Measurements from ENCODE around the gene LETMD1.

LETMD1 gene

DNA sequence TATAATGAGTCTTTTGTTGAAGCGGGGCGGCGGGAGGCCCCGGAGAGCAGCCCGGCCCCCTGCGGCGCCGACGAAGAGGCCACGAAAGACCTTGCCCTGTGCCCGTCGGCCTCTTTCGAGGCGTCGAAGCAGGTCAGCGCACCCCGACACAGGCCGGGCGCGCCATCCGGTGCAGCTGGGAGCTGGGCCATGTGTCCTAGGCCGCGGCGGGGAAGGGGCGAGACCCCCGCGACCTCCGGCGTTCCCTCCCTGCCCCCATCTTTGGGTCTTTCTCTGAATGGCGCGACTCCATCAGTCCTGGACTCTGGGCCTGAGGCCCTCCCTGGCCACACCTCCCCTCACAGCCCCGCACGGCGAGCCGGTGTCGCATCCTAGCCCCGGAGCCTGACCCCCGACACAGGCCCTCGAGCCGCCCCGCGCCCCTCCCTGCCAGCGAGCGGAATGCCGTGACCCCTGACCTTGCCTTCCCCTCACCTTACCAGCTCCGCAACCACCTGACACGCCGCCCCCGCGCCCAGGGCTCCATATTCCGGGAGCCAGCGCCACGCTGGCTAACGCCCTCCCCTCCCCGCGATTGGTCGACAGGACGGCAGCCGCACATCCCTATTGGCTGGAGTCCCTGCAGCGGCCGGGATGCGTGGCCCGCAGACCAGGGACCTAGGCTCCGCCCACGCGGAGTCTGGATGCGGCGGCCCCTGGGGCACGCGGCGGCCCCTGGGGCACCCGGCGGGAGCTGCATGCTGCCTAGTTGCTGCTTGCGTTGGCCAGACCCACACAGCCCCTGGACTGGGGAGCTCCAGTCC is 22.1 kb upstream of the LETMD1 start, which contains the start of gene SLC11A2:
SLC11A2 (minus strand) TSS at position 549 of the 803 bp plus-strand sequence. CDS start 15,656 bp downstream, outside the sequence.
- peak; percentile 92 for DNase-seq (ENCODE audit: low spot score)

GRCh38 chr12:51027342-51027835 is 20.7 kb upstream of the LETMD1 start:
- DNase-seq (ENCODE audit: low spot score) = no peak

- peak; percentile 37 for DNase-seq (ENCODE audit: low spot score)
These were observed 19.9 kb upstream of the LETMD1 start for GRCh38 chr12:51028126-51028812.

DNA sequence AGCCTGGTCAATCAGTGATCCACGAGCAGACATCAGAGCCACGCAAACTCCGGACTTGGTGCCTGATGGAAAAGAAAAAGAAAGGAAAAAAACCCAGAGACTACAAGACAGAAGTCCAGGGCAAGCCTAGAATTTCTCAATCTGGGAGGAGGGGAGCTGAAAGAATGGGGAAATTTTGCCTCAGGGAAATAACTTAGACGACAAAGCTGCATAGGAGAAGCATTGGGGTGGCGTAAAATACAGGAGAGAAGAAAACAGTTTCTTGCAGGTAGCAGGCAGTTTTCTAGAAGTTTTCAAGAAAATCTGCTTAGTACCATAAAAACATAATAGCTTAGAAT is 19.3 kb upstream of the LETMD1 start:
- no peak for DNase-seq (ENCODE audit: low spot score)

DNA sequence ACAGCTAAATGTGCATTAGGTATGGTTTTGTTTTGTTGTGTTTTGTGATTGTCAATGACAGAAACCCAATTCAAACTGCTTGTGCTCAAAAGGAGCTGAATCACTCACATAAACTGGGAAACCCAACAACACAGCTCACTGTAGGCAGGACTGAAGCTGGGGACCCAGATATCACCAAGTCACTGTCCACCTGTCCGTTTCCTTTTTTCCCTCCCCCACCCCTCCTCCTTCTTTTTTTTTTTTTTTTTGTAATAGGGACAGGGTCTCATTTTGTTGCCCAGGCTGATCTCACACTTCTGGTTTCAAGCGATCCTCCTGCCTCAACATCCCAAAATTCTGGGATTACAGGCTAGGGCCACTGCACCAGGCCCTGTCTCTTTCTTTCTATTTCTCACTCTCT is 15.1 kb upstream of the LETMD1 start:
- no peak for DNase-seq (ENCODE audit: low spot score)

DNA sequence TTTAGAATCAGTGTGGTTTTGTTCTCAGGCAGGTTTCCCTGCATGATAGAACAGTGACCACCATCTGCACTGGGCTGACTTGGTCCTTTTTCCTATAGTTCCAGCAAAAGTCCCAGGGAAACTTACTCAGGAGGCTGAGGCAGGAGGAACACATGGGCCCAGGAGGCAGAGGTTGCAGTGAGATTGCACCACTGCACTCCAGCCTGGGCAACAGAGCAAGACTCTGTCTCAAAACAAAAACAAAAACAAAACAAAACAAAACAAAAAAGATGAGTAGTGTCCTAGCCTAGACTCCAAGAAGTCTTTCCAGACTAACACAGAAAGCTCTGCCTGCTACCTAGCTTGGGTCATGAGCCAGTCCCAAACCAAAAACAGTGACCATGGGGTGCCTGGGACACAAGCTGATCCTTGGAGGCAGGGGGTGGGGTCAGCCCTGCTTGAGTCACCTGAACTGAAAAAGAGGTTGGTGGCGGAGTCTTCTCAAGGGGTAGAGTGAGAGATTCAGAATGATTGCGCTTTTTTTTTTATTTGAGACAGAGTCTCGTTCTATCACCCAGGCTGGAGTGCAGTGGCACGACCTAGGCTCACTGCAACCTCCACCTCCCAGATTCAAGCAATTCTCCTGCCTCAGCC is 14.6 kb upstream of the LETMD1 start:
- no peak for DNase-seq (ENCODE audit: low spot score)

- DNase-seq (ENCODE audit: low spot score) = no peak
These were observed 11.8 kb upstream of the LETMD1 start for GRCh38 chr12:51036279-51036678.

GRCh38 chr12:51048661-51049251 is 629 bp downstream of the LETMD1 start:
- DNase-seq (ENCODE audit: low spot score) = no peak

GRCh38 chr12:51049525-51049924 is 1.4 kb downstream of the LETMD1 start:
- no peak for DNase-seq (ENCODE audit: low spot score)

DNA sequence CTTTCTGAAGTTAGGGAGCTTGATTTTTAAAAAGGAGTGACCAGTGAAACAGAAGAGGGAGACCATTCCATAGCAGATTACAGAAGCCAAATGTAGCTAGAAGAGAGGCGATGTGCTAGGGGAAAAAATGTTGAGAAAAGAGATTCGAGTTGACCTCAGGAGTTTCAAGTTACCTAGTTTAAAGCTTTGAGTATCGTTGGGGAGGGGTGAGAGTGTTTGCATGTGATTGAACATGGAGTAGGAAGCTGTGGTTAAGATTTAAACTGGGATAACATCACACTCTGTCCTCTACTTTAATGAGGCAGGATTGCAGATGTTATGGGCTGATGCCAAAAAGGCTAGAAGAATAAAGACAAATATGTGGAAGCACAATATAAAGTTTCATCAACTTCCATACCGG is 3.7 kb downstream of the LETMD1 start:
- DNase-seq (ENCODE audit: low spot score) = no peak

GRCh38 chr12:51055060-51055459 is 6.9 kb downstream of the LETMD1 start:
- DNase-seq (ENCODE audit: low spot score) = no peak

- DNase-seq (ENCODE audit: low spot score) = no peak
These were observed 8.1 kb downstream of the LETMD1 start for GRCh38 chr12:51056242-51056641.

- DNase-seq (ENCODE audit: low spot score) = no peak
These were observed 11.0 kb downstream of the LETMD1 start for GRCh38 chr12:51059086-51059485.

DNA sequence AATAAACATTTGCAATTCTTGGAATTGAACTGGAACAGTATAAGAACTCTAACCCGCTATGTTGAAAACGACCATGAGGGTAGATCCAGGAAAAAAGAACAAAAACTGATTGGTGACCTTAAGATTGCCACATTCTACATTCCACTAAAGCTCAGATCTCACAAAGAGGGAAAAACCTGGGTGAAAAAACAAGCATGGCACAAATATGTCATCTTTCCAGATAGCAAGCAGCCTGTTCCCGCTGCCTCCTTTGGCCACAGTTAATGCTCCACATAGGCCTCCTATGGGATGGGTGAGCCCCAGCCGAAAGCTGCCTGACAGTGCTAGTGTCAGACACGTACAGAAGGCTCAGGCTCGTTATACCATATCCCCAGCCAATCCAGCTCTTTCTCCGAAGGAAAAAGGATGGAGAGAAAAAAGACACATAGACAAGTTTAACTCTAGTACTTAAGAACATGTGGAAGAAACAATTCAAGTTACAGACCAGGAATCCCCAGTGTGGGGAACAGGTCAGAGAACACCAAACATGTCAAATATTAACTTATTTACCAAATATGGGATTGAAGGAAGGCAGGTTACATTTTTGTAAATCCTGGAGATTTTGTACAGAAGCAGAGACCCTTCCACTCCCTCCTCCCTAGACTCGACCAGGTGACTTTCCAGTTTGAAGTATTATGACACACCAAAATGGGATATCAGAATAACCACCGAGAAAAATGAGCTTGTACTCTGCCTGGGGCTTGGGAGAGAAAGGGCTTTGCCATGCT is 14.7 kb downstream of the LETMD1 start:
- DNase-seq (ENCODE audit: low spot score) = no peak

DNA sequence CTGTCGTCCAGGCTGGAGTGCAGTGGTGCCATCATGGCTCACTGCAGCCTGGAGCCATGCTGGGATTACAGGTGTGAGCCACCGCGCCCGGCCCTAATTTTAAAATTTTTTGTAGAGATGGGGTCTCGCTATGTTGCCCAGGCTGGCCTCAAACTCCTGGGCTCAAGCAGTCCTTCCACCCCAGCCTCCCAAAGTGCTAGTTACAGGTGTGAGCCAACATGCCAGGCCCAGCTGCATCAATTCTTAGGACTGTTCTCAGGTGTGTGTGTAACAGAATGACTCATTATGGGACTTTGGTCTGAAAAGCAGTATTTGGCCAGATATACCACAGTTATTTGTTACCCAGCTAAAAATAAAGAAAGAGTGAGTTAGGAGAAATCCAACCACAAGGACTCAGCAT is 17.4 kb downstream of the LETMD1 start:
- no peak for DNase-seq (ENCODE audit: low spot score)

DNA sequence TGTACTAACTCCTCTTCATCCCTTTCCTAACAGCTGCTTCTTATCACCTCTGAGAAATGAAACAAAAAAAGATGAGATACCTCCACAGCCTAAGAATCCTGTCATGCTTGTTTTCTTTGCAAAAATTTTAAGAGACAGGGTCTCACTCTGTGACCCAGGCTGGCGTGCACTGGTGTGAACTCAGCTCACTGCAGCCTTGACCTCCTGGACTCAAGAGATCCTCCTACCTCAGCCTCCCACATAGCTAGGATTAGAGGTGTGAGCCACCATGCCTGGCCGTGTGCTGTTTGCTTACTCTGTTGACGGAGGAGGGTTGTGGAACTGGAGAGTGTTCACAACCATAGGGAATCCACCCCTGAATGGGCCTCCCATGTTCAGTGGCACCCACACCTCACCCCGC is 19.1 kb downstream of the LETMD1 start:
- no peak for DNase-seq (ENCODE audit: low spot score)

GRCh38 chr12:51067771-51068170 is 19.6 kb downstream of the LETMD1 start:
- no peak for DNase-seq (ENCODE audit: low spot score)

GRCh38 chr12:51070004-51070403 is 21.9 kb downstream of the LETMD1 start:
- no peak for DNase-seq (ENCODE audit: low spot score)

DNA sequence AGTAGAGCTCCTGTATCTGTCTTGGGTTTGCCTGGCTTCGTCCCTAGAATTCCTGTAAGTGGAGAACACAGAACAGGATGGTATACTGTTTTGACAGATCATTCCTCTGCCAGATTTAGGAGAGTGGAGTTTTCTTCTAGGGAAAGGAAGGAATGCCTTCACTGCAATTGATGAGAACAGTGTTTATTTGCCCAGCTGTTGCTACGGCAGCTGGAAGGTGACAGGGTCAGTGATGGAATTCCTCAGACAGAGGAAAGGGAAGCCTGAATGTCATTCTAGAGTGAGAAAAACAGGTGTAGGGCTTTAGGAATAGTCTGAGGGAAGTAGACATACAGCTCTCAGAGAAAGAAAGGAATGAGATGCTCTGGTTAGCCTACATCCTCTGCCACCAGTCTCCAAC is 23.5 kb downstream of the LETMD1 start:
- DNase-seq (ENCODE audit: low spot score) = no peak

- DNase-seq (ENCODE audit: low spot score) = no peak
These were observed 27.3 kb downstream of the LETMD1 start for GRCh38 chr12:51075390-51075789.

GRCh38 chr12:51076236-51076930 is 28.3 kb downstream of the LETMD1 start:
- DNase-seq (ENCODE audit: low spot score) = no peak

All from CD4-positive, alpha-beta T cell treated with Interleukin-2 at 100 ng/mL for 4 hours (primary cell).